HG03378 (cell line): ENCODE results near the gene HSPA12A.

Experiments
- ATAC-seq: cut with Tn5 transposase; IDR thresholded peaks from one replicate; pipeline ENCODE4 v1.9.1; 2021; ENCODE audit warnings: mild to moderate bottlenecking, moderate library complexity; ENCODE audit not compliant: unreplicated experiment

The HSPA12A gene

GRCh38 chr10:116669832-116670644, 72.3 kb downstream of the HSPA12A start:
- no peak for ATAC-seq

GRCh38 chr10:116669080-116669479, 73.3 kb downstream of the HSPA12A start:
- no peak for ATAC-seq

- no peak for ATAC-seq
Observed at GRCh38 chr10:116668446-116668845, 73.9 kb downstream of the HSPA12A start.

- ATAC-seq: no peak
Observed at GRCh38 chr10:116668018-116668417, 74.3 kb downstream of the HSPA12A start.

GRCh38 chr10:116667484-116667883, 74.9 kb downstream of the HSPA12A start:
- no peak for ATAC-seq

GRCh38 chr10:116665541-116666125, 76.7 kb downstream of the HSPA12A start:
- no peak for ATAC-seq

- ATAC-seq: no peak
Observed at GRCh38 chr10:116664631-116665030, 77.7 kb downstream of the HSPA12A start.

GRCh38 chr10:116663342-116663741, 79.0 kb downstream of the HSPA12A start:
- no peak for ATAC-seq

- ATAC-seq: no peak
Observed at GRCh38 chr10:116660860-116661259, 81.5 kb downstream of the HSPA12A start.

- ATAC-seq: no peak
Observed at GRCh38 chr10:116659049-116659670, 83.2 kb downstream of the HSPA12A start.

GRCh38 chr10:116657863-116658551, 84.4 kb downstream of the HSPA12A start:
- ATAC-seq: no peak

- no peak for ATAC-seq
Observed at GRCh38 chr10:116656044-116656443, 86.3 kb downstream of the HSPA12A start.

- ATAC-seq: no peak
Observed at GRCh38 chr10:116655568-116655967, 86.8 kb downstream of the HSPA12A start.

- ATAC-seq: no peak
Observed at GRCh38 chr10:116654816-116655215, 87.5 kb downstream of the HSPA12A start.

GRCh38 chr10:116653885-116654284, 88.5 kb downstream of the HSPA12A start:
- ATAC-seq: no peak

GRCh38 chr10:116648903-116649302, 93.5 kb downstream of the HSPA12A start:
- no peak for ATAC-seq

GRCh38 chr10:116646502-116646901, 95.9 kb downstream of the HSPA12A start:
- no peak for ATAC-seq

GRCh38 chr10:116637830-116638229, 104.5 kb downstream of the HSPA12A start:
- no peak for ATAC-seq

- no peak for ATAC-seq
Observed at GRCh38 chr10:116636976-116637375, 105.4 kb downstream of the HSPA12A start.

- no peak for ATAC-seq
Observed at GRCh38 chr10:116636385-116636784, 106.0 kb downstream of the HSPA12A start.
